ENCODE measurements around the gene FAM111A. TPM values are rescaled to one million over a fixed set of nuclear protein-coding genes. Genes with fewer than 3 reads are reported as not detected.

Gene FAM111A
- total RNA-seq, 1 donor from 2014 or later, result 41.0 TPM

DNA sequence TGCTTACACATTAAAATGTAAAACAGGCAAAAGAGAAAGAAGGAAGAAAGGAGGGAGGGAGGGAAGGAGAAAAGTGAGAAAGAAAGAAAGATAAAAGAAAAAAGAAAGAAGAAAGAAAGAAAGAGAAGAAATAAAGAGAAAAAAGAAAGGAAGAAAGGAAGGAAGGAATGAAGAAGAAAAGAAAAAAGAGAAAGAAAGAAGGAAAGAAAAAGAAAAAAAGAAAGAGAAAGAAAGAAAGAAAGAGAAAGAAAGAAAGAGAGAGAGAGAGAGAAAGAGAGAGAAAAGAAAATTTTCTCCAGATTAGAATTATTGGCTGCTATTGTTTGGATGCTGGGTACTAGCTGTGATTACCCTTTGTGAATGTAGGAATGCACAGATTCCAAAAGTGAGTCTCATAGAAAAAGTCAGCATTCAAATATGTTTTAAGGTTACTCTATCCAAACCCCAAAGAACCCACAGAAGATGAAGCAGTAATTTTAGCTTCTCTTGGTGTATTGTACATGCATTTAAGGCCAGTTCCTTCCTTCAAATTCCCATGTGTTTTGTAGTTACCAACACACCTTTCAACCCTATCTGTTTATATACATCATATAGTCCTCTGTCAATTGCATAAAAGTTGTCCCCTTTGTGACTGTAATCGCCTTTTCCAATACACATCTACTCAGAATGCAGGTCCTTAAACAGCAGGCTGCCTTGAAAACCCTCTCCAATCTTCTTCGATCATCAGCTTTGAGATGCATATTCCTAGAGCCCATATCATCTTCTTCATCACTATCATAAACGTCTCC lies 789 bp upstream of the FAM111A start:
- no peak for DNase-seq (ENCODE audit: low spot score)

DNA sequence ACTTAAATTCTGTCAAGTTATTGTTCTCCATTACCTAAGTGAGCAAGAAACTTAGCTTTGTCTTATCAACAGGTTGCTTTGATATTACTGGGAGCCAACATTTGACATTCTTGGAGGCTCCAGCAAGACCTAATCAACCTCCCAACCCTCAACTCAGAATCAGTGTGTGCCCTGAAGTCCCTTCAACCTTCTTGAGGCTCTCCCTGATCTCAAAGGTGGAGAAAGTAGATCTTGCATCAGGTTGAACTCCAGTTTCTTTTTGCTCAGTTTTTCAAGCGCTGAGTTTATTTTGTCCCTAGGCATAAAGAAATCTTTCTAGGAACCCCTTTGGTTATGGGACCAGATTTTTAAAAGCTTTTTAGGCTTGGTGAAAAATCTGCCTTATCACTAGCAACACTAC lies 1.4 kb downstream of the FAM111A start:
- no peak for DNase-seq (ENCODE audit: low spot score)

DNA sequence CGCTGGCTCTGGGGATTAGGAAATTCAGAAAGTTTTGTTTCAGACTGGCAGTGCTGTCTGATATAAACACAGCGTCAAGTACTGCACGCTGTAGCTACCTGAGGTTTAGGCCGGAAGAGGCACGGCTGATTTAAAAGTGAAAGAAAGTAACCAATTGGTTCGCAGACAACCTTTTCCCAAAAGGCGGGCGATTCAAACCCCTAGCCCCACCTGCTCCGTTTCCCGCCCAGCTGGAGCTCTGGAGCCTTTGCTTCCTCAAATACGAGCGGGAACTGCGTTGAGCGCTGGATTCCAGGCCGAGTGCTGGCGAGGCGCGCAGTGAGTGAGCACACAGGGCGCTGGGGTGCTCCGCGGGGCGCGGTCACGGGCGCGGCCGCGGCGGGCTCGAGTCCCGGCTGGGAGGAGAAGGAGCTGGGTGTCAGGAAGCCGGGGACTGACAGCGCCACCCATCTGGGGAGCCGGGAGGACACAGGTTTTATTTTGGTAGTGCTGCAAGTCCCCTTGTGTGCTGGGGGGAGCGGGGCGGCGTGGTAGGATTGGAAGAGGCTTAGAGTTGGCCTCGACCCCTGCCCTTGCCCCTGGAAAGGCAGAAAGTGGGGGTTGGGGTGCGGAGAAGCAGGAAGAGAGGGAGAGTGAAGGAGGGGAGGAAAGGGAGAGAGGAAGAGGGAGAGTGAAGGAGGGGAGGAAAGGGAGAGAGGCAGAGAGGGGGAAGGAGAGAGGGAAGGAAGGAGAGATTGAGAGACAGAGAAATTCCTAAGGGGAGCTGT lies 2.1 kb downstream of the FAM111A start:
- DNase-seq (ENCODE audit: low spot score), result peak; percentile 78

- no peak for DNase-seq (ENCODE audit: low spot score)
These were observed 2.9 kb downstream of the FAM111A start for GRCh38 chr11:59145534-59145933.

DNA sequence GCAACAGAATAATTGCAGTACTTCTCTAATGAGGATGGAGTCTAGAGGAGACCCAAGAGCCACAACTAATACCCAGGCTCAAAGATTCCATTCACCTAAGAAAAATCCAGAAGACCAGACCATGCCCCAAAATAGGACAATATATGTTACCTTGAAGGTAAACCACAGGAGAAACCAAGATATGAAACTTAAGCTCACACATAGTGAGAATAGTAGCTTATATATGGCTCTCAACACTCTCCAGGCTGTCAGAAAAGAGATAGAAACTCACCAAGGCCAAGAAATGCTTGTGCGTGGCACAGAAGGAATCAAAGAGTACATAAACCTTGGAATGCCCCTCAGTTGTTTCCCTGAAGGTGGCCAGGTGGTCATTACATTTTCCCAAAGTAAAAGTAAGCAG lies 9.1 kb downstream of the FAM111A start:
- DNase-seq (ENCODE audit: low spot score), result no peak

DNA sequence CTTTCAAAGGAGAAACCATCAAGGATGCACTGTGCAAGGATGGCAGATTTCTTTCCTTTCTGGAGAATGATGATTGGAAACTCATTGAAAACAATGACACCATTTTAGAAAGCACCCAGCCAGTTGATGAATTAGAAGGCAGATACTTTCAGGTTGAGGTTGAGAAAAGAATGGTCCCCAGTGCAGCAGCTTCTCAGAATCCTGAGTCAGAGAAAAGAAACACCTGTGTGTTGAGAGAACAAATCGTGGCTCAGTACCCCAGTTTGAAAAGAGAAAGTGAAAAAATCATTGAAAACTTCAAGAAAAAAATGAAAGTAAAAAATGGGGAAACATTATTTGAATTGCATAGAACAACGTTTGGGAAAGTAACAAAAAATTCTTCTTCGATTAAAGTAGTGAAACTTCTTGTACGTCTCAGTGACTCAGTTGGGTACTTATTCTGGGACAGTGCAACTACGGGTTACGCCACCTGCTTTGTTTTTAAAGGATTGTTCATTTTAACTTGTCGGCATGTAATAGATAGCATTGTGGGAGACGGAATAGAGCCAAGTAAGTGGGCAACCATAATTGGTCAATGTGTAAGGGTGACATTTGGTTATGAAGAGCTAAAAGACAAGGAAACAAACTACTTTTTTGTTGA lies 9.8 kb downstream of the FAM111A start:
- no peak for DNase-seq (ENCODE audit: low spot score)

- no peak for DNase-seq (ENCODE audit: low spot score)
These were observed 12.0 kb downstream of the FAM111A start for GRCh38 chr11:59154610-59155009.

DNA sequence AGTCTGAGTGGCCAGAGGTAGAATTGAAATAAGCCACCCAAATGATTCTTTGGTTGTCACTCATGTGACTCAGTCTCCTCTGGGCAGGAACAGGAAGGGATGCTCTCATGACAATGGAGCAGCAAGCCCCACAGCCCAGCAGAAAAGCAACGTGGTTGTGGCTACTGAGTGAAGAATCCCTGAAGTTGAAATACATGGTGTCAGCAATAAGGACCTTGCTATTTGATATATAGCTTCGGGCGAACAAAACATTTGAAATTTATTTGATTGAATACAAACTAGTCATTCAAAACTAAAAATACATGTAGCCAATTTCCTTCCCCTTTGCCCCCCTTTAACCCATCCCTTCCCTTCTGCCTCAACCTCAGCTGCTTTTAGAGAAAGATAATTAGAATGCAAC lies 14.8 kb downstream of the FAM111A start:
- no peak for DNase-seq (ENCODE audit: low spot score)

DNA sequence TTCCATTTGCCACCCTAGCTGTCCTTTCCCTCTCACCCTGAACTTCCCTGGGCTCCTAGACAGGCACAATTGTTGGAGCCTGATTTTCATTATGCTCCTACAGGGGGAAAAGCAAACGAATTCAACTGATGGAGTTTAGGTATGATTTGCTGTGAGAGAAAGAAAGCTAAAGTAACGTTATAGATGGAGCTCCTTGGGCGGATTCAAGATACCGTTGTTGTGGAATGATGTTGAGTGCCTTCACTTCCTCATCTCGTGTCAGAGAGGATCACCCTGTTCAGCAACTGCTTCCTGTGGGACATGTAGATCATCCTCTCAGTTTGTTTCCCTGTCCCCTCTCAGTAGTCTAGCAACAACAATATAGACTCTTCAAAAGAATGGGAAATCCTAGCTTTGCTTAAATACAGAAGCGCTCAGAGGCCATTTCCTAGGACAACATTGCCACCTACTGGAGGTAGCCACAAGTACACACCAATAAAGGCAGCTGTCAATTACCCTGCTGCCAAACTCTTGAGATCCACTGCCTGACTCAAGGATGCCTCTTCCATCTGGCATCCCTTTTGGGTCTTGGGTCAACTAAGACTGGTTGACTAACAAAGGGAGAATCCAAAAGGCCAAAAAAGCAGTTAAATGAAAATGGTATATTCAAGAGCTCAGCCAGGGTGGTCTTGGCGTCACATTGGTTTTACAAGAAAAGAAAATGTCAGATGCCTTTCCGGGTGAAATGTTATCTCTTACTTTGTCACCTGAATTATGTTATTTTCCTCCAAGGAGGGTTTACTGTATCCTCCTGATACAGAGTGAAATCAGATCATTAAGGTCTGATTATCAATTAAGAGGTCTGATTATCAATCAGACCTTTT lies 15.8 kb downstream of the FAM111A start:
- DNase-seq (ENCODE audit: low spot score), result peak; percentile 61

DNA sequence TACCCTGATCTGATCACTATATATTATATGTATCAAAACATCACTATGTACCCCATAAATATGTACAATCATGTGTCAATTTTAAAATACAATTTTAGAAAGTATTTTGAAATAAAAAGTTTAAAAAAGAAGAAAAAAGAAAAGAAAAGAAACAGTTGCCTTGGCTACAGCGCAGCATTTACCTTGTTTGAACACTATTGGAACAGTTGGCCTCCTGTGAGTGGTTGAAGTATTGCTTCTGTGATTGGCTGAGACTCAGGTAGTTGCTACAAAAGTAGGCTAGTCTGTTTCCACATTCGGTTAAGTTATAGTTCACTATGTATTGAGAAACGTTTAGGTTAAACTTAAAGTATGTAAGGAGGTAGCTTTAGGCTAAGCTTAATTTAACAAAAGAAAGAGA lies 21.4 kb downstream of the FAM111A start:
- no peak for DNase-seq (ENCODE audit: low spot score)

DNA sequence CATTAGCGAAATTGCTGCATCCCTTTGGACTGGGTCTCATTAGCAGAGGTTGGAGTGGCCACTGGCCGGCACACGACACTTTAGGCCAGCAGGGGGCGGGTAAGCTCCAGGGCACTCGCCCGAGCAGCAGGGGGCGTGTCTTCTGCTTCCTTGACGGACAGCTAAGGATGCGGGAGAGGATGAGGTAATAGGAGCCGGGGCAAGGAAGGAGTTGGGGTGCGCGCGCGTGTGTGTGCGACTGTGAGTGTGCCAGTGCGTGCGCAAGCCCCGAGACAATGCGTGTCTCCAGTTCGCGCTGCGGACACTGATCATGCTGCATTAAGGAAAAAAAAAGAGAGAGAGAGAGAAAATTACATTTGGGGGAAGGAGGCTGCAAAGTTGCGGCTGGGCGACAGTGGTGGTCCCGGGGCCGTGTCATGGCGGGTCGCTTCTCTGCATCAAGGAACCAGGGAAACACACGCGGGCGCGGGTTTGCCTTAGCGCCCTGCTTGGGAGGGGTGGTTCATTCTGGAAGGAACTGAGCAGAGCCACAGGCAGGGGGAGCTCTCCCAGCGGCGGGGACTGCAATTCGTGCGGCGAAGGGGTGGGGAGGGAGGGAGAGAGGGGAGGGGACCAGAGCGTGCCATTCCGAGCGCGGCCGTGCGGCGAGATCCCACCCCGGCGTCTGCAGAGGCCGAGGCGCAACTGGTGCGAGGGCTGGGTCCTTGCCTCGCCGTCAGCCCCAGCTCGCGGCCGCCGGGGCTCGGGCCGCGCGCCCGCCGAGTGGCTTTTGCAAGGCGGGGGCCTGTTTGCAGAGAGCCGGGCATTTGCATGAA lies 29.1 kb downstream of the FAM111A start, which contains the start of gene DTX4:
DTX4 (plus strand) TSS at position 625 of the 815 bp plus-strand sequence. CDS start 464 bp downstream, outside the sequence.
- peak; percentile 95 for DNase-seq (ENCODE audit: low spot score)

DNA sequence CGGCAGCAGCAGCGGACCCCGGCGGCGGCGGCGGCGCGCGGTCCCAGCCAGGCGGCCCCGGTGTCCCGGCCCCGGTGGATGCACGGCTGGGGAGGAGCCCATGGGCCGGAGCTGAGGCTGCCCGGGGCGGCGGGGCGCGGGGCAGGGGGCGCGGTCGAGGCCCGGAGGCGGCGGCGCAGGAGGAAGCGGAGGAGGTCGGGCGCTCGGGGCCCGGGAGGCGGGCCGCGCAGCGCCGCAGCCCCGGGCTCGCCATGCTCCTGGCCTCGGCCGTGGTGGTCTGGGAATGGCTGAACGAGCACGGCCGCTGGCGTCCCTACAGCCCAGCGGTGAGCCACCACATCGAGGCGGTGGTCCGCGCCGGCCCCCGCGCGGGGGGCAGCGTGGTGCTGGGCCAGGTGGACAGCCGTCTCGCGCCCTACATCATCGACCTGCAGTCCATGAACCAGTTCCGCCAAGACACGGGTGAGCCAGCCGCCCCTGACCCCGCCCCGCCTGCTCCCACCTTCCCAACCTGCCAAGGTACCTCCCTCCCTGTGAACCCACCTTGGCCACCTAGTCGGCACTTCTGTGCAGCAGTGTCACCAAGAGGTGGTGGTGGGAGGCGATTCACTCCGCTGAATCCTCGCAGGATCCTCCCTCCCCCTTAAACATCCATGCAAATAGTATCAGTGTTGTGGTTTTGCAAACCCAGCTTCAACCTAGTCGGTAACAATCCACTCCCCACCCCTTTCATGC lies 29.9 kb downstream of the FAM111A start:
- peak; percentile 32 for DNase-seq (ENCODE audit: low spot score)

GRCh38 chr11:59173080-59173963 lies 30.7 kb downstream of the FAM111A start:
- DNase-seq (ENCODE audit: low spot score), result no peak

DNA sequence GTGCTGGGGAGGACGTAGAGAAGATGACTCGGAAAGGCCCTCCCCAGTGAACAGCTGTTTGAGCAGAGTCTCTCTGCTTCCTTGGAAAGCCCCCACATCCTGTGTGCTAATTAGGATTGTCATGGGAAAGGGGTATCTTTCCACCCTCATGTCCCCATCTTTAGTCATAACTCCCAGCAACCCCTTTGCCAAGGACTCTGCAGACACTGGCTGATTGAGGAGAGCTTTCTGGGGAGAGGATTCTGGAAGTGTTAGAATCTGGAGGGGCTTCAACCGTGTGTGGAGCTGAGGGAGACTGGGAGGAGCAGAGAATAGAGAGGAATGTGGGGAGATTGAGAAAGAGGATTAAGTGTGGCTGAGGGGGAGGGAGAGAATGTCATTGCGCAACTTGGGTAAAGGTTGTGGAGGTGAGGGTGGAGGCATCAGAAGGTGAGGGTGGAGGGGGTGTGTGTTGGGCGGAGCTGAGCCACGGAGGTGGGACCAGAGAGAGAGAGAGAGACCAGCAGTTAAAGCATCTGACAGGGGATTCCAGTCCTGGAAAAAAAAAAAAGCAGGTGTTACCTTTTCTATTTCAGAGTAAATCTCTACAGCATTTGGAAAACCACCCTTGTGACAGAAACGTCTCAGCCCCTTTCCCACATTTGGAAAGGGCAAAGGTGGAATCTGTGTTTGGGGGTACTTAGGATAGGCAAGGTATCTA lies 31.5 kb downstream of the FAM111A start:
- DNase-seq (ENCODE audit: low spot score), result peak; percentile 82

- peak; percentile 61 for DNase-seq (ENCODE audit: low spot score)
These were observed 32.0 kb downstream of the FAM111A start for GRCh38 chr11:59174664-59175033.

GRCh38 chr11:59175091-59175501 lies 32.4 kb downstream of the FAM111A start:
- DNase-seq (ENCODE audit: low spot score), result no peak

DNA sequence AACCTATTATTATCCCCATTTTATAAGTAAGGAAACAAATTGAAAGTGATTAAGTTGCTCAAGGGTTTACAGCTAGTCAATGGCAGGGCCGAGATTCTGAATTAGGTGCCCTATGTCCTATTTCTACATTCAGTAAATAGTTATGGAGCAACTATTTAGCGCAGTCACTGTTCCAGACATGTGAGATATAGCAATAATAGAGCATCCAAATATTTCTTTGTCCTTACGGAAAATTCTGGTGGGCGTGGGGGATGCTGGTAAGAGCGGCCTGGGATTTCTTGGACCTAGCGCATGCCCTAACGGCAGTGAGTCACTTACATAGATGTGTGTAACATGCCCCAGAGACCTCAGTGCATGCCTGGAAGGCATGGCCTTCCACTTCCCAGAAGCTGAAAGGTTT lies 33.7 kb downstream of the FAM111A start:
- DNase-seq (ENCODE audit: low spot score), result no peak

- no peak for DNase-seq (ENCODE audit: low spot score)
These were observed 35.7 kb downstream of the FAM111A start for GRCh38 chr11:59178402-59178801.
